Thyroid gland (tissue), 4 donors: ENCODE data around the gene SGCD.

Experiments used
- POLR2A ChIP-seq, 2 donors: fragments of 450-650 bp; IDR thresholded peaks; one replicate each; pipeline ENCODE4 v1.6.1; 2017; ENCODE audit warnings: antibody characterized with exemption in 2 of 2, mild to moderate bottlenecking in 2 of 2, moderate library complexity in 1 of 2
- TF ChIP-seq, protein P1 (sequence below), 6 experiments: fragments of 200-600 bp in 3 of 6; fragments of 450-650 bp in 3 of 6; sonication (generic) in 3 of 6; IDR thresholded peaks; one replicate each; pipeline ENCODE4 v1.5.1; 2016 to 2019; ENCODE audit warnings: antibody characterized with exemption in 6 of 6, mild to moderate bottlenecking in 2 of 6, inconsistent platforms in 1 of 6, moderate library complexity in 1 of 6

DNA sequence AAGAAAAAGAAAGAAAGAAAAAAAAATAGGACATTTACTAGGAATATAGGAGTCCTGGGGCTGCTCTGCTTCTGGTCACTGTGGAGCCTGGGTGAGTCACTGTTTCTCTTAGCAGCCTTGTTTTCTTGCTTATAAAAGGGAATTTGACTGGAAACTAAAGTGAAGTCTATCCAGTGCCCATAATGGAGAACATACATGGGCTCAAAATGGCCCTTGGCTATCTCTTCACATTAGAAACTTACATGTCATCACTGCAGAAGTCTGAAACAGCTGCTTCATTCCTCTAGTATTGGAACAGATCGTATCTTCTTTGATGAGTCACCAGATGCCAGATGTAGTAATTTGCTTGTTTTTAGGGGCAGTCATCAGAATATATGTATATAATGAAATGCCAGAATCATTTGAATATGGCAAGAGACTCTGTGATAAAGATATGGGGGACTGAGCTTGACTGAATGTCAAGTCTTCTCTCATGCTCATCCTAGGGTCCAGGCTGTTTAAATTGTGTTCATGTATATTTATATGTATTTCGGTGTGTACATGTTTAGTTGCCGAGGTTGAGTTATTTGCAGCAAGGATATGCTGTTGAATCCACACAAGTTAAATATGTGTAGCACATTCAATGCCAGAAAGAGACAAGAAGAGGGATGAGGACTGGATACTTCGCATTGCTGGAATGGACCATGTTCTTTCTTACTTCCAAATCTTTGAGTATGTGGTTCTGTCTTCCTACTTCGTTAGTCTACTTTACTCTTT is 56.7 kb downstream of the SGCD start:
- TF ChIP-seq, protein P1, sequence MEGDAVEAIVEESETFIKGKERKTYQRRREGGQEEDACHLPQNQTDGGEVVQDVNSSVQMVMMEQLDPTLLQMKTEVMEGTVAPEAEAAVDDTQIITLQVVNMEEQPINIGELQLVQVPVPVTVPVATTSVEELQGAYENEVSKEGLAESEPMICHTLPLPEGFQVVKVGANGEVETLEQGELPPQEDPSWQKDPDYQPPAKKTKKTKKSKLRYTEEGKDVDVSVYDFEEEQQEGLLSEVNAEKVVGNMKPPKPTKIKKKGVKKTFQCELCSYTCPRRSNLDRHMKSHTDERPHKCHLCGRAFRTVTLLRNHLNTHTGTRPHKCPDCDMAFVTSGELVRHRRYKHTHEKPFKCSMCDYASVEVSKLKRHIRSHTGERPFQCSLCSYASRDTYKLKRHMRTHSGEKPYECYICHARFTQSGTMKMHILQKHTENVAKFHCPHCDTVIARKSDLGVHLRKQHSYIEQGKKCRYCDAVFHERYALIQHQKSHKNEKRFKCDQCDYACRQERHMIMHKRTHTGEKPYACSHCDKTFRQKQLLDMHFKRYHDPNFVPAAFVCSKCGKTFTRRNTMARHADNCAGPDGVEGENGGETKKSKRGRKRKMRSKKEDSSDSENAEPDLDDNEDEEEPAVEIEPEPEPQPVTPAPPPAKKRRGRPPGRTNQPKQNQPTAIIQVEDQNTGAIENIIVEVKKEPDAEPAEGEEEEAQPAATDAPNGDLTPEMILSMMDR (IDR thresholded peaks at IDR 0.05) = no peak
- TF ChIP-seq POLR2A (IDR thresholded peaks at IDR 0.05) = no peak
